ENCODE measurements around the gene FOXN4.

The FOXN4 gene

GRCh38 chr12:109269428-109269827, 39.7 kb downstream of the FOXN4 start:
- DNase-seq (ENCODE audit: low spot score) = no peak
- TF ChIP-seq CTCF (IDR thresholded peaks at IDR 0.05) = no peak
- Histone ChIP-seq H3K27ac (no peak overlapping the region), H3K4me3 (no peak overlapping the region)

- H3K4me3 ChIP-seq = no peak overlapping the region
- TF ChIP-seq CTCF (IDR thresholded peaks at IDR 0.05) = no peak
- H3K27ac ChIP-seq = no peak overlapping the region
- no peak for DNase-seq (ENCODE audit: low spot score)
Observed at GRCh38 chr12:109268896-109269295, 40.2 kb downstream of the FOXN4 start.

- TF ChIP-seq CTCF (IDR thresholded peaks at IDR 0.05) = no peak
- Histone ChIP-seq H3K4me3 (no peak overlapping the region), H3K27ac (no peak overlapping the region)
- DNase-seq (ENCODE audit: low spot score) = no peak
Observed at GRCh38 chr12:109267361-109267760, 41.7 kb downstream of the FOXN4 start.

GRCh38 chr12:109266106-109266879, 42.8 kb downstream of the FOXN4 start:
- no peak for DNase-seq (ENCODE audit: low spot score)
- no peak for TF ChIP-seq CTCF (IDR thresholded peaks at IDR 0.05)
- no peak overlapping the region for H3K4me3 ChIP-seq
- H3K27ac ChIP-seq = no peak overlapping the region

GRCh38 chr12:109264943-109265650, 44.0 kb downstream of the FOXN4 start:
- no peak for TF ChIP-seq CTCF (IDR thresholded peaks at IDR 0.05)

GRCh38 chr12:109264095-109264942, 44.8 kb downstream of the FOXN4 start:
- TF ChIP-seq CTCF (IDR thresholded peaks at IDR 0.05) = peak; percentile 25
- H3K27ac ChIP-seq = peak overlapping the region in 1 of 2 donors; percentile 5
- no peak for DNase-seq (ENCODE audit: low spot score)

More at GRCh38 chr12:109264943-109265650, 44.0 kb downstream of the FOXN4 start:
- no peak overlapping the region for H3K4me3 ChIP-seq
- peak overlapping the region in 1 of 2 donors; percentile 13 for H3K27ac ChIP-seq
- DNase-seq (ENCODE audit: low spot score) = no peak

More at GRCh38 chr12:109264095-109264942, 44.8 kb downstream of the FOXN4 start:
- H3K4me3 ChIP-seq = no peak overlapping the region
